GM18861 (cell line): Measurements from ENCODE around the gene SRRD.
A peak's percentile ranks its signal among the peaks of the same experiment; 100 is the strongest.

ENCODE experiments used
- ATAC-seq: cut with Tn5 transposase; IDR thresholded peaks from one replicate; pipeline ENCODE4 v1.9.1; 2021; ENCODE audit not compliant: unreplicated experiment

The SRRD gene

GRCh38 chr22:26481694-26482093 is 2.0 kb upstream of the SRRD start:
- no peak for ATAC-seq

GRCh38 chr22:26482161-26482560 is 1.5 kb upstream of the SRRD start:
- ATAC-seq, result no peak

- no peak for ATAC-seq
These were observed 636 bp upstream of the SRRD start for GRCh38 chr22:26483043-26483438.

GRCh38 chr22:26484360-26484706 is 656 bp downstream of the SRRD start:
- peak; percentile 13 for ATAC-seq

- ATAC-seq, result no peak
These were observed 1.3 kb downstream of the SRRD start for GRCh38 chr22:26485013-26485412.

- no peak for ATAC-seq
These were observed 2.2 kb downstream of the SRRD start for GRCh38 chr22:26485806-26486390.

- no peak for ATAC-seq
These were observed 2.7 kb downstream of the SRRD start for GRCh38 chr22:26486394-26486793.

- no peak for ATAC-seq
These were observed 4.3 kb downstream of the SRRD start for GRCh38 chr22:26487996-26488395.

GRCh38 chr22:26489447-26490036 is 5.9 kb downstream of the SRRD start:
- no peak for ATAC-seq

- ATAC-seq, result no peak
These were observed 8.5 kb downstream of the SRRD start for GRCh38 chr22:26492220-26492619.

- no peak for ATAC-seq
These were observed 10.8 kb downstream of the SRRD start for GRCh38 chr22:26494506-26494905.

- no peak for ATAC-seq
These were observed 12.8 kb downstream of the SRRD start for GRCh38 chr22:26496456-26496855.

- ATAC-seq, result no peak
These were observed 15.6 kb downstream of the SRRD start for GRCh38 chr22:26499188-26499703.

GRCh38 chr22:26501996-26502395 is 18.3 kb downstream of the SRRD start:
- no peak for ATAC-seq

- no peak for ATAC-seq
These were observed 19.2 kb downstream of the SRRD start for GRCh38 chr22:26502688-26503561.

GRCh38 chr22:26503758-26504157 is 20.1 kb downstream of the SRRD start:
- ATAC-seq, result no peak

- no peak for ATAC-seq
These were observed 24.5 kb downstream of the SRRD start for GRCh38 chr22:26508148-26508547.

- ATAC-seq, result peak; percentile 83
These were observed 28.6 kb downstream of the SRRD start, which contains the start of gene TFIP11 for GRCh38 chr22:26512149-26512793. TFIP11 (minus strand) TSS chr22:26512473; CDS start chr22:26510272, 2,201 bp downstream.

GRCh38 chr22:26513838-26514237 is 30.2 kb downstream of the SRRD start:
- no peak for ATAC-seq

- ATAC-seq, result no peak
These were observed 30.9 kb downstream of the SRRD start for GRCh38 chr22:26514419-26515161.

GRCh38 chr22:26515931-26516330 is 32.3 kb downstream of the SRRD start:
- no peak for ATAC-seq
